ENCODE results near the gene TYK2. TPM values are rescaled to one million over a fixed set of nuclear protein-coding genes. Genes with fewer than 3 reads are reported as not detected.
A peak's percentile ranks its signal among the peaks of the same experiment; 100 is the strongest.

Gene TYK2
- total RNA-seq, 2 experiments from 2014 or later, result 277 to 290 TPM

DNA sequence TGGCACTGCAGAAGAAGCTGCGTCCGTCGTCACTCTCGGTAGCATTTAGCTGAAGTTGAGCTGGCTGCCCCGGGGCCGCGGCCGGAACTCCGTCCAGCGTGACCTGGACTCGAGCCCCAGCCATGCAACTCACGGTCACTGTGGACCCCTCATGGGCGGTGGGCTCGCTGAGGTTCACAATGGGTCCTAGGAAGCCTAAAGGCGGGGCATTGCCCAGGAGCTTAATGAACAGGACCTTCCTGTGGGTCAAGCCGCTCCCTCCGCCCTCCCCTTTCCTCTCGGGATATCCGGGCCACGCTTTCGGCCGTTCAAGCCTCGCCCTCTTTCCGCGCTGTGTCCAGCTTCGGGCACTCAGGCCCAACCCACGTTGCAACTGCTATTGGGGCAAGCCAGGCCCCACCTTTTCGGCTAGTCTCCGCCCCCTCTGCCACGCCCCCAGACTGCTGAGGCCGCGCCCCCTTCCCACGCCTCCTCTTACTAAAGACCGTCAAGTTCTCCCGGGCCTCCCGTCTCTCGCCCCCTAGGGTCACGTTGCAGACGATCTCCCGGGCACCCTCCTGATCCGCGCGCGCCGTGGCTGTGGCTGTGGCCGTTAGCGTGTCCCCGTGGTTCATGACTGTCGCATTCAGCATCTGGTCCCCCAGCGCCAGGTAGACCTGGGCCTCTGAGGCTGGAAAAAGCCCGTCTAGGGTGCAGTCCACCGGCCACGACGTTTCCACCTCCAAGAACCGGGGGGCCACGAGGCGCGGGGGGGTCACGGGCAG, 45.6 kb downstream of the TYK2 start:
- Mint-ChIP-seq H3K36me3 (peaks cover 12% of the 10 kb centered on the region), H3K4me3 (no peak overlapping the region), H3K9me3 (no peaks in the 10 kb centered on the region), H3K4me1 (peaks cover 33% of the 10 kb centered on the region), H3K27ac (no peak overlapping the region), H3K27me3 (no peaks in the 10 kb centered on the region)
- POLR2A ChIA-PET, result interaction anchor here (1.1 to 2.2 kb wide), 6 partner anchors 8 to 54 kb away, joined by 3 to 12 read pairs (median 6); partner anchors contain the start of genes FDX2 and TYK2
- ATAC-seq (ENCODE audit: low read depth) (no peak), DNase-seq (peak; percentile 61)

DNA sequence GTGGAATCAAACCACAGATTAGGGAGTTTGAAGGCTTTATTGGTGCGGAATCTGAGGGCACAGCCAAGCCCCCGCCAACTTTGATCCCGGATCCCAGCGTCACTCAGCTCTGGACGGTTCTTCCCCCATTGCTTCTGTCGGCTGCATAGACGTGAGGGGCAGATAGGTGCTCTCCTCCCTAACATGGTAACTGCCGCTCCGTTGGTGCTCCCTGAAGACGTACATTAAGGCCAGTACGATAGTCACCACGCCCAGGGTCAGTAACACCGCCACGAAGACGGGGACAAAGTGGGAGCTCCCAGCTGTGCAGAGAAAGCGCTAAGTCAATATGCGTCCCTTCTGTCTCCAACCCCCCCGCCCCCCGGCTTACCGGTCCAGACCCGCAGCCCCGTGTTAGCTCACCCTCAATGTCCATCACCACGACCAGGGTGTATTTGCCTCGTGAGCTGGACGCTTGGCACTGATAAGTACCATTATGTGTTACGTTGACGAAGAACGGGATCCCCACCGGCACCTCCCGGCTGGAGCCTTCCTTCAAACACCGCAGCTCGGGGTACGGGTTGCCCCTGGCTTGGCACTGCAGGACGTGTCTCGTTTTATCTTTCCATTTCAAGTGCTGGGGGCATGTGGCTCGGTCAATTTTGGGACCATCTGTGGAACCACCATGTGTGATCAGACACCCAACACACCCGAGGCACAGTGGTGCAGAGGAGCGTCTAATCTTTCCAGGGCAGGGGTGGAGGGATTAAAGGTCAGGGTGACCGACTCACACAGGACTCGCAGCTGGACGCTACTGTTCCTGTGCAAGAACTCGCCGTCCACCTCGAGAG, 46.4 kb downstream of the TYK2 start:
- Mint-ChIP-seq H3K4me1 (peaks cover 30% of the 10 kb centered on the region), H3K27me3 (no peaks in the 10 kb centered on the region), H3K9me3 (no peaks in the 10 kb centered on the region), H3K36me3 (peaks cover 14% of the 10 kb centered on the region), H3K4me3 (peak overlapping the region; percentile 96), H3K27ac (peak overlapping the region; percentile 94)
- ATAC-seq (ENCODE audit: low read depth), result peak; percentile 9
- POLR2A ChIA-PET, result interaction anchor here (0.5 to 2.9 kb wide), 17 partner anchors 9 to 228 kb away, joined by 3 to 27 read pairs (median 4); partner anchors contain the start of genes CDC37, FDX2, ICAM1 and ICAM4
- DNase-seq, result no peak

DNA sequence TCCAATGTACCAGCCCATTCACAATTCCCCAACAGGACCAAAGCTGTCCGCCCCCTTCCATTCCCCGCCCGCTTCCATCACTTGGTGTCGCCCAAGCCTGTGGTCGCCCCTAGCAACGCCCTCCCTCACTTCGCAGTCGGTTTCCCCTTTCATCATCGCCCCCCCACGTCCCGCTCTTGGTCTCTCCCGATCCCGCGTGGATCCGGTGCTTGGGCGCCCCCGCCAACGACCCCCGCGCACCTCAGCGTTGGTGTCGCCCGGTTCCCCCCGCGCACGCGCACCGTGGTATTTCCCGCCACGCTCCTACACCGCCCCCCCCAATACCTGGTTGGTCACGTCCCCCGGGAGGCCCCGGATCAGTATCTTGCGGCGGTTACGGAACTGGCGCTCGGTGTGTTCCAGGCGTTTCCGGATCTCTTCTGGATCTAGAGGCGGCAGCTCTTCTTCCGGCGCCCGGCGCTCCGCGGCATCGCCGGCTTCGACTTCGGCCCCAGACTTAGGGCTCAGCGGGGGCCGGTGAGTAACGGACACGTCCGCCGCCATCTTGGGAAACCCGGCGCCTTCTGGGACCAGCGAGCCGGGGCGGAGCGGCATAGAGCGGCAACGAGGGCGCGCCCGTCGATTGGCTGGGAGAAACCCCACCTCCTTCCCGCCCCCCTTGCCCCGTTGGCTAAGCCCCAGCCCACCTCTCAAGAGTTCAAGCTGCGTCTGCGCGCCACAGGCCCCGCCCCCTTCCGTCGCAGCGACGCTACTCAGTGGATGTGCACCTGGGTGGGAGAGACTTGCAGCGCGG, 47.2 kb downstream of the TYK2 start, which contains the start of gene RAVER1:
Gene RAVER1, minus strand, starts transcription at position 565 of the 793 bp plus-strand sequence. Its CDS starts 22 bp downstream, at position 543.
- H3K36me3 Mint-ChIP-seq, result peaks cover 14% of the 10 kb centered on the region
- ATAC-seq (ENCODE audit: low read depth) (peak; percentile 96), DNase-seq (peak; percentile 96)
- H3K9me3 Mint-ChIP-seq, result no peaks in the 10 kb centered on the region
- POLR2A ChIA-PET, result interaction anchor here (0.6 to 2.9 kb wide), 16 partner anchors 9 to 227 kb away, joined by 3 to 27 read pairs (median 4); partner anchors contain the start of genes CDC37, FDX2, ICAM1 and ICAM4
- H3K27me3 Mint-ChIP-seq, result no peaks in the 10 kb centered on the region
- peak within 1 kb of the TSS; percentile 94 for H3K27ac Mint-ChIP-seq
- peak within 1 kb of the TSS; percentile 96 for H3K4me3 Mint-ChIP-seq
- H3K4me1 Mint-ChIP-seq, result peaks cover 23% of the 10 kb centered on the region

DNA sequence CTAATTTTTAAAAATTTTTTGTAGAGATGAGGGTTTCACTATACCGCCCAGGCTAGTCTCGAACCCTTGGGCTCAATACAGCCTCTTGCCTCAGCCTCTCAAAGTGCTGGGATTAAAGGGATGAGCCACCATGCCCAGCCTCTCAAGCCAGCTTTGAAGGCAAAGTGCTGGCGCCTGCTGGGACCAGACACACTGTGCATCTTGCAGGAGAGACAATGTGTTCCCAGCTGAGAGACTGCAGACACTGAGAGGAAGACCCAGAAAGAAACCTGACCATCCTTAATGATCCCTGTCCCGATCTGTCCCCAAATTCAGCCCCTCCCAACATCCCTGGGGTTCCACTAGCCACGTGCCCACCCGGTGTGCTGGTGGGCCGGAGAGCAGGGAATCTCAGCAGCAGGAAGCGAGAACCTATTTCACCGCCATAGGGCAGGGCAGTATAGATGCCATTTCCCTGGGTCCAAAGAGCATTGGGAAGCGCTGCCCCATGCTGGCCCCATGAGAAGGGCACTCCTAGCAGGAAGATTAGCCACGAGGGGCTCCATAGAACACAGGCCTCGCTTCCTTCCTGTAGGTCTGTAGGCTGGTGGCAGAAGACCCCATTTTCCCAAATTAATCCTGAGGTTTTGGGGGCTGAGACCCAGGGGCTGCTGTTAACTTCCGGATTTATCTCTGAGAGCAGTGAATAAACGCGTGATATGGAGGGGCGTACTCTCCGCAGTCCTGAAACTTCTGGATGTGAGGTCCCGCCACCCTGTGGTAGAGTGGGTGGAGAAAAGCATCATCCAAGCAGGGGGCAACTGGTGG, 48.0 kb downstream of the TYK2 start:
- no peaks in the 10 kb centered on the region for H3K27me3 Mint-ChIP-seq
- H3K9me3 Mint-ChIP-seq, result no peaks in the 10 kb centered on the region
- H3K4me3 Mint-ChIP-seq, result peak overlapping the region; percentile 96
- DNase-seq (no peak), ATAC-seq (ENCODE audit: low read depth) (no peak)
- H3K4me1 Mint-ChIP-seq, result peaks cover 21% of the 10 kb centered on the region
- POLR2A ChIA-PET, result interaction anchor here (0.8 to 2.9 kb wide), 11 partner anchors 10 to 70 kb away, joined by 3 to 27 read pairs (median 5); partner anchors contain the start of genes CDC37, ICAM1, ICAM4 and ICAM5
- peak overlapping the region; percentile 94 for H3K27ac Mint-ChIP-seq
- H3K36me3 Mint-ChIP-seq, result peaks cover 14% of the 10 kb centered on the region

DNA sequence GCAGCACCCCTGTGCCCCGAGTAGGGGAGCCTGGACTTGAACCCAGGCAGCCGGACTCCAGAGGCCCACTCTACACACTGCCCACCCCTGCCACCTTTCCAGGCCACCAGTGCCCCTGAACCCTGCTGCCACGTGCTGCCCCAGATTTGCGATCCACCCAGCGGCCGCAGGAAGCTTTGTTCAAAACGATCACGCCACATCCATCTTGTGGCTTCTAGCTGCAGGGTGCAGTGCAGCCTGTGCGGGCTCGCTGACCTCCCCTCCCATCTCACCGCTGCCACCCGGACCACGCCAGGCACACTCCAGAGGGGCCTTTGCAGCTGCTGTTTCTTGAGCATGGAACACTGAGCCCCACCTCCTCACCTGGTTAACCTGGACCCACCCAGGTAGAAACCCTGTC, 50.8 kb downstream of the TYK2 start:
- no peak for DNase-seq
- Mint-ChIP-seq H3K27me3 (no peaks in the 10 kb centered on the region), H3K27ac (no peak overlapping the region), H3K4me1 (peaks cover 17% of the 10 kb centered on the region), H3K9me3 (no peaks in the 10 kb centered on the region), H3K36me3 (peaks cover 14% of the 10 kb centered on the region), H3K4me3 (no peak overlapping the region)
- POLR2A ChIA-PET, result interaction anchor here (1.1 to 1.4 kb wide), 2 partner anchors 11 to 58 kb away, joined by 4 to 6 read pairs; partner anchors contain the start of gene ICAM1
- ATAC-seq (ENCODE audit: low read depth), result no peak

DNA sequence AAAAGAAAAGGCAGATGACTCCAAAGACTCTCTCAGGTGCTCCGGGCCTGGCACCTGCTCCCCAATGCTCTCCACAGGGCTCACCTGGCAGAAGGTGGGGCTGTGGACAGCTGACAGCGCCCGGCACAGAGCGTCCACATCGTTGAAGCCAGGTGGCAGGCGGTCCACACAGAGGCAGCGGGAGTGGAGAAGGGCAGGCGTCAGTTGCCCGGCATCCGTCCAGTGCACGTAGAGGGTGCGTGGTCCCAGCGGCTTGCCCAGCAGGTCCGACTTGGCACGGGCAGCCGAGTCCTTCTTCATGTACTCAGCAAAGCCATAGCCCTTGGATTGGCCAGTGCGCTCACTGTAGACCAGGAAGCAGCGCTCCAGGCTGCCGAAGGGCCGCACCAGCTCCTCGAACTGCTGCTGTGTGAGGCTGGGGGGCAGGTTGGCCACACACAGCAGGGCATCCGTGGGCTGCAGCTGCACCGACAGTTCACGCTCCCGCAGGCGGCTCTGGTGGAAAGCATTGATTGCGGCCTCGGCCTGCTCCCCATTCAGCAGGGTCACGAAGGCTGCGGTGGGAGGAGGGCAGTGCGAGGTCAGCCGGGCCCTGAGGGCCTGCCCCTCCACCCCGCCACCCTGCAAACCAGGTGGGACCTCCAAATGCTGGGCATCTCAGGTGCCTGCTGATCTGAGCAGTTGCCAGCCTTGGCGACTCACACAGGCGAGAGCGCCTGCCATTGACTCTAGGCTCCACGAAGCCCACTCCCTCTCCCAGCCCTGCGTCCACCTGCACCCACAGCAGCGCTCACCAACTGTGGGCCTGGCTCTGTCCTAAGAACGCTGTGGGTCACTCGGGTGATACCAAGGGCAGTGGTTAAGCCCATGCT, 51.6 kb downstream of the TYK2 start:
- Mint-ChIP-seq H3K36me3 (peaks cover 11% of the 10 kb centered on the region), H3K9me3 (no peaks in the 10 kb centered on the region), H3K27me3 (no peaks in the 10 kb centered on the region), H3K4me1 (peaks cover 14% of the 10 kb centered on the region), H3K4me3 (no peak overlapping the region), H3K27ac (no peak overlapping the region)
- POLR2A ChIA-PET, result no interaction called here
- DNase-seq, result no peak
- no peak for ATAC-seq (ENCODE audit: low read depth)

DNA sequence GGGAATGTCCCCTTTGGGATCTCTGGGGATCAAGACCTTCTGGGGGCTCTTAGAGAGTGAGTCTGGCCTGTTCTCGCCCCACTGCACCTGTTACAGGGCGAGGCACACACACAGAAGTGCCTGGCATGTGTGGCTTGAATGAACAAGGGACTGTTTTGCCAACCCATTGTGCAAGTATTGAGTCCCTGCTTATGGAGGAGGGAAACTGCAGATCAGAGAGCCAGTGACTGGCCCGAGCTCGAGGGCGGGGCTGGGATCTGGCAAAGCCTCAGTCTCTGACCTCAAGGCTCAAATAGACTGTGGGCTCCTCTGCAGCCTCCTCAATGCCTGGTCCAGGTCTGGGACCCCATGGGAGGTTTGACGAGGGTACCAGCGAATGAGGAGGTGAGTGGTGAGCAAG, 52.6 kb downstream of the TYK2 start:
- peaks cover 8% of the 10 kb centered on the region for H3K36me3 Mint-ChIP-seq
- POLR2A ChIA-PET, result no interaction called here
- ATAC-seq (ENCODE audit: low read depth), result no peak
- H3K9me3 Mint-ChIP-seq, result no peaks in the 10 kb centered on the region
- peaks cover 10% of the 10 kb centered on the region for H3K4me1 Mint-ChIP-seq
- no peak overlapping the region for H3K4me3 Mint-ChIP-seq
- DNase-seq, result no peak
- no peaks in the 10 kb centered on the region for H3K27me3 Mint-ChIP-seq
- no peak overlapping the region for H3K27ac Mint-ChIP-seq

DNA sequence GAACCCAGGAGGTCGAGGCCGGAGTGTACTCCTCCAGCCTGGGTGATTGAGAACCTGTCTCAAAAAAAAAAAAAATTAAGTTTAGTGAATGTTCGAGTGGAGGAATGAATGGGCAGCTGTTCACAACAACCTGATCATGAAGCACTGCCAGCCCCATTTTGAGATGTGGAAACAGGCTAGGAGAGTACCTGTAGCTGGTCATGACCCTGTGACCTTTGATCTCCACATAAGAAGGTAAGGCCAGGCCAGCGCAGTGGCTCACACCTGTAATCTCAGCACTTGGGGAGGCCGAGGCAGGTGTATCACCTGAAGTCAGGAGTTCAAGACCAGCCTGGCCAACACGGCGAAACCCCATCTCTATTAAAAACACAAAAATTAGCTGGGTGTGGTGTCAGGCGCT, 54.6 kb downstream of the TYK2 start:
- ATAC-seq (ENCODE audit: low read depth) (no peak), DNase-seq (no peak)
- H3K36me3 Mint-ChIP-seq, result peaks cover 8% of the 10 kb centered on the region
- peaks cover 2% of the 10 kb centered on the region for H3K4me1 Mint-ChIP-seq
- H3K4me3 Mint-ChIP-seq, result no peak overlapping the region
- no peak overlapping the region for H3K27ac Mint-ChIP-seq
- H3K9me3 Mint-ChIP-seq, result no peaks in the 10 kb centered on the region
- POLR2A ChIA-PET, result interaction anchor here (0.5 to 0.6 kb wide), 2 partner anchors 57 to 179 kb away, joined by 5 to 8 read pairs; no protein-coding TSS in a partner anchor
- no peaks in the 10 kb centered on the region for H3K27me3 Mint-ChIP-seq

DNA sequence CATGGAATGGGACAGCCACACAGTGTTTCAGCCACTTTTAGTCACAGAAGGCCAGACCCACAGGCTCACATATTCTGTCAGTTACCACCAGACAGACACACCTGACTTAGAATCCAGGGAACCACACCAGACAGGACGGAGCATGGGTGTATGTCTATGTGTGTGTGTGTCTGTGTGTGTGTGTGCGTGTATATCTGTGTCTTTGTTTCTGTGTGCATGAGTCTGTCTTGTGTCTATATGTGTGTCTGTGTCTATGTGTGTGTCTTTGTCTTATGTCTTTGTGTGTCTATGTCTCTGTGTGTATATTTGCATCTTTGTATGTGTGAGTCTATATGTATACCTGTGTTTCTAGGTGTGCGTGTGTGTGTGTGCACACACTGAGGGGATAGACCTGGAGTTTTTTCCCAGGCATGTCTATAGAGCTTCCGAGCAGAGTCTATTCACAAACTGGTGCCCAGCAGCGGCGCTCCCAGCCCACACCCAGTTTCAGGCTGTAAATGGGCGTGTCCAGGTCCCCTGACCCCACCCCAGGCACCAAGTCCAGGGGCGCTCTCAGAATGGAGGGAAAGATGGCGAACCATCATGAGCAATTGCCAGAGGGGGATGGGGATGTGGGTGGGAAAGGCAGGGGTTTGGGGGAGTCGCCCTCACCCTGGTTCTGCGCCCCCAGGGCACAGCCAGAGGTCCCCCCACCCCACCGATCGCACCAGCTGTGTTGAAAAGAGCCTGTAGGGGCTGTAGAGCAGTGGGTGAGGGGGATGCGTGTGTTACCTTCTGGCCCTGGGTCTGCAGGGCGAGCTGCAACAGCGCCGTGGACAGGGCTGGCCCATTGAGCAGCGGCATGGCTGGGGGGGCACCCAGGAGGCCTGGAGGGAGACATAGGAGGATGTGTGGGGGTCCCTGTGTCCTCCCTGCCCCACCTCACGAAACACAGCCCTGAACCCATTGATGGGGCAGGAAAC, 58.2 kb downstream of the TYK2 start:
- peaks cover 9% of the 10 kb centered on the region for H3K36me3 Mint-ChIP-seq
- H3K27me3 Mint-ChIP-seq, result no peaks in the 10 kb centered on the region
- DNase-seq (no peak), ATAC-seq (ENCODE audit: low read depth) (no peak)
- H3K9me3 Mint-ChIP-seq, result no peaks in the 10 kb centered on the region
- no peak overlapping the region for H3K27ac Mint-ChIP-seq
- H3K4me3 Mint-ChIP-seq, result no peak overlapping the region
- H3K4me1 Mint-ChIP-seq, result peaks cover 1% of the 10 kb centered on the region
- POLR2A ChIA-PET, result interaction anchor here (0.6 kb wide), 1 partner anchor 69 kb away, joined by 3 read pairs; no protein-coding TSS in a partner anchor

DNA sequence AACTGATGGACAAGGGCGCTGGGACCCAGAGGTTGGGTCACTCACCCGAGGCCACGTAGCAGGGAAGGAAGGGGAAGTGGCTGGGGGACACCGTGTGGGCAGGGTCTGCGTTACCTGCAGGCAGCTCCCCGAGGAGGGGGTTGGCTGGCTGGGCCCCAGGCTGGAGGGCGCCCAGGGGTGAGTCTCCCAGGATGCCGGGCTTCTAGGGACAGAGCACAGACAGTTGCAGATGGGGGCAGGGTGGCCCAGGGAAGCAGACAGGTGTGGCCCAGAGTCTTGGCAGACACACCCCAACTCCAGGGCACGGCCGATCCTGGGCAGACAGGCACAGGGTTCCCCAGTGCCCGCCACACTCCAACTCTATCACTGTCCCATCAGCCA, 59.0 kb downstream of the TYK2 start:
- no peaks in the 10 kb centered on the region for H3K9me3 Mint-ChIP-seq
- no peak overlapping the region for H3K27ac Mint-ChIP-seq
- peaks cover 11% of the 10 kb centered on the region for H3K36me3 Mint-ChIP-seq
- H3K4me1 Mint-ChIP-seq, result peaks cover 1% of the 10 kb centered on the region
- POLR2A ChIA-PET, result interaction anchor here (0.6 kb wide), 2 partner anchors 69 to 1237 kb away, joined by 3 read pairs; partner anchors contain the start of gene ELOF1
- no peak for DNase-seq
- no peaks in the 10 kb centered on the region for H3K27me3 Mint-ChIP-seq
- ATAC-seq (ENCODE audit: low read depth), result no peak
- H3K4me3 Mint-ChIP-seq, result no peak overlapping the region
